Kidney (tissue), 14 donors: Measurements from ENCODE around the gene EPHB1. TPM values are rescaled to one million over a fixed set of nuclear protein-coding genes. Genes with fewer than 3 reads are reported as not detected.
"Not testable (repeated sequence)": the region's sequence is repeated elsewhere in the genome, so short reads cannot be mapped to it uniquely, and the experiment has no call there.

ENCODE experiments used
- DNase-seq, 5 donors: peaks; one replicate each; pipeline ENCODE4 v3.0.0-alpha.2; 2013 to 2020
- FAIRE-seq: peaks from 2 replicates; lab custom pipeline; 2012; peaks lifted over from hg19 to GRCh38; lab: Jason Lieb, UNC
- H3K27ac ChIP-seq, 2 donors: one replicate each; pipeline ENCODE4 v1.7.0; 2013; ENCODE audit warnings: low read depth in 2 of 2, low read length in 2 of 2, inconsistent platforms in 1 of 2
- H3K27me3 ChIP-seq: one replicate; pipeline ENCODE4 v1.7.1; 2013; ENCODE audit warnings: low read length, inconsistent platforms; ENCODE audit not compliant: control insufficient read depth, insufficient read depth
- H3K36me3 ChIP-seq, 3 donors: one replicate each; pipeline versions ENCODE4 v1.7.0 to v1.7.1; 2013; ENCODE audit warnings: low read length in 3 of 3, control low read depth in 1 of 3, inconsistent platforms in 1 of 3; ENCODE audit not compliant: insufficient read depth in 3 of 3, control insufficient read depth in 2 of 3
- H3K4me1 ChIP-seq, 3 donors: one replicate each; pipeline versions ENCODE4 v1.7.0 to v1.7.1; 2013; ENCODE audit warnings: low read length in 3 of 3, inconsistent platforms in 1 of 3, low read depth in 1 of 3; ENCODE audit not compliant: control insufficient read depth in 2 of 3, insufficient read depth in 2 of 3
- H3K4me3 ChIP-seq, 3 donors: one replicate each; pipeline versions ENCODE4 v1.7.0 to v1.8.1; 2013; ENCODE audit warnings: low read length in 3 of 3, control low read depth in 1 of 3, inconsistent platforms in 1 of 3
- H3K9ac ChIP-seq, 3 donors: one replicate each; pipeline versions ENCODE4 v1.7.0 to v1.7.1; 2013; ENCODE audit warnings: low read length in 3 of 3, control low read depth in 1 of 3, inconsistent platforms in 1 of 3
- H3K9me3 ChIP-seq, 3 donors: one replicate each; pipeline versions ENCODE4 v1.7.0 to v1.7.1; 2013; ENCODE audit warnings: low read length in 3 of 3, control low read depth in 1 of 3, inconsistent platforms in 1 of 3; ENCODE audit not compliant: control insufficient read depth in 2 of 3, insufficient read depth in 1 of 3
- CTCF ChIP-seq: IDR thresholded peaks from 3 replicates; pipeline ENCODE4 v1.5.1; 2012; ENCODE audit warnings: mild to moderate bottlenecking, moderate library complexity, borderline replicate concordance; ENCODE audit not compliant: insufficient read depth; ENCODE audit errors: extremely low read depth
- intact Hi-C: fragments of 100-400 bp; cut with DNase I; formaldehyde crosslinking; loops from one replicate; pipeline ENCODE4 v1.11.1; 2022
- polyA plus RNA-seq: library from polyadenylated mRNA; stranded (reverse); fragments of 350-450 nt; fragmentation: Illumina TruSeq; extraction: RNeasy Lipid Tissue Mini Kit (QIAGEN cat#74804); gene quantifications from one replicate; pipeline ENCODE4 v1.2.3, GENCODE V29; 2014; ENCODE audit warnings: low read depth, low replicate concordance; ENCODE audit not compliant: insufficient read depth
- total RNA-seq: library from RNA; stranded (reverse); fragmentation: NEBNext Ultra II Directional; extraction: Animal tissue kit (Norgen Biotek cat#: 25700); gene quantifications from one replicate; pipeline ENCODE4 v1.2.1, GENCODE V29; 2021
- donor health status: control.
- donor health status: control.
- donor health status: control.
- donor health status: control.
- donor health status: control.
- donor health status: DM: yes; HTN: yes; CAD: no.
- donor health status: Normal renal cell carcinoma (clear cell type).

The EPHB1 gene
- total and polyA plus RNA-seq, 2 donors from 2014 or later, result 0.39 to 3.2 TPM

- DNase-seq (no peak), FAIRE-seq (no peak)
- Histone ChIP-seq H3K27ac (no peak overlapping the region), H3K27me3 (no peaks in the 10 kb centered on the region), H3K4me1 (no peaks in the 10 kb centered on the region), H3K4me3 (no peak overlapping the region), H3K36me3 (no peaks in the 10 kb centered on the region), H3K9me3 (no peaks in the 10 kb centered on the region), H3K9ac (no peak overlapping the region)
- intact Hi-C loops, result no loop called here
- no peak for TF ChIP-seq CTCF
Observed at GRCh38 chr3:135103917-135104316, 308.9 kb downstream of the EPHB1 start.

GRCh38 chr3:135106445-135106844, 311.4 kb downstream of the EPHB1 start:
- H3K27me3 ChIP-seq, result no peaks in the 10 kb centered on the region
- no peak overlapping the region for H3K27ac ChIP-seq
- TF ChIP-seq CTCF, result no peak
- H3K4me3 ChIP-seq, result no peak overlapping the region
- peak in 4 of 5 donors; percentile 49 to 89 (median 80) for DNase-seq
- H3K4me1 ChIP-seq, result no peaks in the 10 kb centered on the region
- no peak for FAIRE-seq
- no peaks in the 10 kb centered on the region for H3K9me3 ChIP-seq
- intact Hi-C loops, result no loop called here
- no peaks in the 10 kb centered on the region for H3K36me3 ChIP-seq
- no peak overlapping the region for H3K9ac ChIP-seq

- DNase-seq (no peak), FAIRE-seq (no peak)
- no peak overlapping the region for H3K27ac ChIP-seq
- H3K4me1 ChIP-seq, result no peaks in the 10 kb centered on the region
- TF ChIP-seq CTCF, result no peak
- H3K36me3 ChIP-seq, result no peaks in the 10 kb centered on the region
- no peak overlapping the region for H3K9ac ChIP-seq
- H3K27me3 ChIP-seq, result no peaks in the 10 kb centered on the region
- intact Hi-C loops, result no loop called here
- no peak overlapping the region for H3K4me3 ChIP-seq
- H3K9me3 ChIP-seq, result no peaks in the 10 kb centered on the region
Observed at GRCh38 chr3:135107043-135107442, 312.0 kb downstream of the EPHB1 start.

GRCh38 chr3:135109681-135110080, 314.6 kb downstream of the EPHB1 start:
- Histone ChIP-seq H3K27me3 (no peaks in the 10 kb centered on the region), H3K9ac (no peak overlapping the region), H3K36me3 (no peaks in the 10 kb centered on the region), H3K4me3 (no peak overlapping the region), H3K4me1 (no peaks in the 10 kb centered on the region), H3K9me3 (no peaks in the 10 kb centered on the region), H3K27ac (no peak overlapping the region)
- intact Hi-C loops, result no loop called here
- TF ChIP-seq CTCF, result no peak
- FAIRE-seq (no peak), DNase-seq (no peak)

- H3K9me3 ChIP-seq, FAIRE-seq, H3K27ac ChIP-seq, H3K27me3 ChIP-seq, H3K9ac ChIP-seq, H3K4me1 ChIP-seq, H3K36me3 ChIP-seq, H3K4me3 ChIP-seq, intact Hi-C loops, DNase-seq: not testable (repeated sequence)
Observed at GRCh38 chr3:135114551-135114950, 319.5 kb downstream of the EPHB1 start.
